NB4 (cell line): ENCODE results near the gene CDK5.

Source experiments
- CTCF ChIP-seq: IDR thresholded peaks from one replicate; pipeline ENCODE4 v1.5.1; 2012; ENCODE audit warnings: low read depth, low read length
- MAX ChIP-seq: IDR thresholded peaks from 2 replicates; pipeline ENCODE4 v1.6.1; 2011; ENCODE audit warnings: low read depth, low read length
- MYC ChIP-seq: IDR thresholded peaks from 2 replicates; pipeline ENCODE4 v1.6.1; 2011; ENCODE audit warnings: low read depth, low read length
- POLR2A ChIP-seq: IDR thresholded peaks from 2 replicates; pipeline ENCODE4 v1.6.1; 2011; ENCODE audit warnings: mild to moderate bottlenecking; ENCODE audit not compliant: insufficient read length; ENCODE audit errors: extremely low read depth

DNA sequence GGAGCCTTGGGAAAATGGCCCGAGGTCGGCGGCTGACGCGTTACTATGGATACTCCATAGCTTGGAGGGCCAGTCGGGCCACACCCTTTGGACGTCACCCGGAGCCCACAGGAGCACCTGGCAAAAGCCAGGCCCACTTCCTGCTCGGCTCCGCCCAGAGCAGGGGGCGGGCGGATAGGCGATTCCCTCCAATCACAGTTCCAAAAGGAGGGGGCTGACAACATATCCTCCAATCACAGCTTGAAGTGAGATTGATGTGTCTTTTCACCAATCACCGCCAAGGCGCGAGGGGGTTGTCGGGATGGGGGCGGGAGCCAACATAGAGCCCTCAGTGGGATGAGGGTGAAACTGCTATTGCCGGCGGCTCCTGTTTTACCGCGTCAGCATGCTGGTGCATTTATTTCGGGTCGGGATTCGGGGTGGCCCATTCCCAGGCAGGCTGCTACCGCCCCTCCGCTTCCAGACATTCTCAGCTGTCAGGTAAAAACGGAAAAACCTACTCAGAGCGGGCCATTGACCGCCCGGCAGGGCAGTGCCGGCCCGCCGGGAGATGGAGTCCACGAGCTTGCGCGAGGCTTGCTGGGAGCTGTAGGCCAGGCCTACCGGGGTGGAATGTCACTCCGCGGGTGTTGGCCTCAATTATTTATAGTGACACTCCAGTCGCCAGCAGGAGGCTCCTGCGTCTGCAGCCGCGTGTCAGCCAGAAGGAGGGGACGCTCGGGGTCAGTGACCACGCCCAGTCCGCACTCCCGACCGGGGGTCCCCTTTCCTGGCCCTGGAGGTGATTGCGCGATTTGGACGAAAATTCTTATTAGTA, 29.4 kb downstream of the CDK5 start, which contains the start of gene ABCB8:
- TF ChIP-seq POLR2A (no peak), CTCF (peak; percentile 47), MAX (peak; percentile 62), MYC (peak; percentile 78; the same call in 1 of the 2 replicates)
